GM19025 (cell line): ENCODE measurements around the gene OR2G6.
A peak's percentile ranks its signal among the peaks of the same experiment; 100 is the strongest.
"Not testable (repeated sequence)": the region's sequence is repeated elsewhere in the genome, so short reads cannot be mapped to it uniquely, and the experiment has no call there.

ENCODE experiments used
- ATAC-seq: cut with Tn5 transposase; IDR thresholded peaks from one replicate; pipeline ENCODE4 v1.9.1; 2021; ENCODE audit warnings: mild to moderate bottlenecking, low read depth, moderate library complexity; ENCODE audit not compliant: unreplicated experiment

The OR2G6 gene

DNA sequence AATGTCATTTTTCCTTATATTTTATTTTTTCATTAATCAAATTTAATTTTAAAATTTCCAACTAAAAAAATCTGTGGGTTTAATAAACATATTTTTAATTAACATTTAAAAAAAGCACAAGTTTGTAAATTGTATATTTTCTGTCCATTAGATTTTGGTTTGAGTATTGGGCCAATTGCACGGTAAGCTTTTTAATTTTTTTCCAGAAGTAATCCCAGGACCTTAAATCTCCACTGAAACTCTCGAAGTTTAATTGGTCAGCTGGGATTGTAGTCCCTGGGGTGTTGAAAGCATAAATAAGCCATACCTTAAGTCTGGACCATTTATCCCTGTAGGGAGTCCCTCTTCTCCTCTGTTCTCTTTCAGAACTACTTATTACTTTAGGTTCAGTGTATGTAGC, at the start of gene OR2G6:
Gene OR2G6 (plus strand): TSS at position 301 of the 400 bp plus-strand sequence. CDS start 13,574 bp downstream, outside the sequence.
- not testable (repeated sequence) for ATAC-seq

GRCh38 chr1:248459117-248459516, 48.8 kb upstream of the OR2G6 start:
- ATAC-seq, result not testable (repeated sequence)

- no peak for ATAC-seq
Measured at GRCh38 chr1:248471154-248471553, 36.7 kb upstream of the OR2G6 start.

- not testable (repeated sequence) for ATAC-seq
Measured at GRCh38 chr1:248472111-248472510, 35.8 kb upstream of the OR2G6 start.

DNA sequence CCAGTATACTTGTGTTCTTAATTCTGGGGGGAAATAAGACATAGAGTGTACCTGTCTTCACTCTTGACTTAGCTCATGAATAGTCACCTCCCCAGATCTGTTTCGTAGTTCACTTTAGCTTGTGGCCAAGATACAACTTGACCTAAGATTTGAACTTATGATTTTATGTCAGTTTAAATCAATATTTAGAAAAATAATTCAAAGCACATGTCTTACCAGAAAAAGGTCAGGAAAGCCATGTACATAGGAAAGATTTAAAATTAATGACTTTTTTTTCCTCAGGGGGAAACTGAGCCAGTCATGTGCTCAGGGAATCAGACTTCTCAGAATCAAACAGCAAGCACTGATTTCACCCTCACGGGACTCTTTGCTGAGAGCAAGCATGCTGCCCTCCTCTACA, 34.8 kb upstream of the OR2G6 start, which contains the start of gene OR2T3:
Gene OR2T3 (plus strand): TSS at position 301 of the 400 bp plus-strand sequence. CDS start 0 bp downstream, at position 301.
- ATAC-seq, result not testable (repeated sequence)

DNA sequence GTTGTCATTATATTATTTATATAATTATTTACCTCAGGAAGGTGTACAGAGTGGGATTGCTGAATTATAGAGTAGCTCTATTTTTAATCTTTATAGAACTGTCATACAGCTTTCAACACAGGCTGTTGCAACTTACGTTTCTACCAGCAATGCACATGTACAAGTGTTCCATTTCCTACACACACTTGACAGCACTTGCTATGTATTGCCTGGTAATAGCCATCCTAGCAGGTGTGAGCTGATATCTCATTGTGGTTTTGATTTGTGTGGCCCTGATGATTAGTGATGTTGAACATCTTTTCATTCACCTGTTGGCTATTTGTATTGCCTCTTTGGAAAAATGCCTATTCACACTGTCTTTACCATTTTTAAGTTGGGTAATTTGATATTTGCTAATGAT, 32.2 kb upstream of the OR2G6 start:
- not testable (repeated sequence) for ATAC-seq

GRCh38 chr1:248481686-248482579, 25.9 kb upstream of the OR2G6 start:
- ATAC-seq, result peak; percentile 71

DNA sequence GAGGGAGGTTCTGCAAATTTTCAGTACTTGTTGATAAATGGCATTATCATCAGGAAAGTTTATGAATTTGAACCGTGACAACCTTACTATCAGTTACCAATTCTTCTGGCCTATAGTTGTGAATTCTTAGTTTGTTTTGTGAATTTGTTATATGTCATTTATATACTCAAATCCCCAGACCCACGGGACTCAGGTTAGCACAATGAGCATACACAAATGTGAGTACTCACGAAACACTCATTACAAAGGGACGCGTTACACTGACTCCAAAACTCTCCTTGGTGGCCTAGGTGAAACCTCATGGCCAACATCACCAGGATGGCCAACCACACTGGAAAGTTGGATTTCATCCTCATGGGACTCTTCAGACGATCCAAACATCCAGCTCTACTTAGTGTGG, 19.6 kb upstream of the OR2G6 start, which contains the start of gene OR2T5:
Gene OR2T5 (plus strand): TSS at position 301 of the 400 bp plus-strand sequence. CDS start 0 bp downstream, at position 301.
- not testable (repeated sequence) for ATAC-seq

DNA sequence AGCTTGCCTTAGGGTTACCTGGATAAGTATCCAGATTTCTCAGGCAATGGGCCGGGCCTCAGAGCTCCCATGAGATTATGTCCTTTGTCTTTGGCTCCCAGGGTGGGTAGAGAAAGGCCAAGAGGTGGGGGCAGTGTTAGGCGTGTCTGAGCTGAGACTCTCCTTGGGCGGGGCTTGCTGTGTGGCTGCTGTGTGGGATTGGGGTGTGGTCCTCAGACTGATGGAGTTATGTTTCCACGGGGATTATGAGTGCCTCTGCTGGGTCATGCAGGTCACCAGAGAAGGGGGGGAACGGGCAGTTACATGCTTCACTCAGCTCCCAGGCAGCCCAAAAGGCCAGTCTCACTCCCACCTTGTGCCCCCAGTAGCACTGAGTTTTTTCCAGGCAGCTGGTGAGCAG, 11.2 kb upstream of the OR2G6 start:
- ATAC-seq, result not testable (repeated sequence)

- ATAC-seq, result not testable (repeated sequence)
Measured at GRCh38 chr1:248500305-248501035, 7.4 kb upstream of the OR2G6 start.

GRCh38 chr1:248510217-248510616, 2.3 kb downstream of the OR2G6 start:
- ATAC-seq, result not testable (repeated sequence)

DNA sequence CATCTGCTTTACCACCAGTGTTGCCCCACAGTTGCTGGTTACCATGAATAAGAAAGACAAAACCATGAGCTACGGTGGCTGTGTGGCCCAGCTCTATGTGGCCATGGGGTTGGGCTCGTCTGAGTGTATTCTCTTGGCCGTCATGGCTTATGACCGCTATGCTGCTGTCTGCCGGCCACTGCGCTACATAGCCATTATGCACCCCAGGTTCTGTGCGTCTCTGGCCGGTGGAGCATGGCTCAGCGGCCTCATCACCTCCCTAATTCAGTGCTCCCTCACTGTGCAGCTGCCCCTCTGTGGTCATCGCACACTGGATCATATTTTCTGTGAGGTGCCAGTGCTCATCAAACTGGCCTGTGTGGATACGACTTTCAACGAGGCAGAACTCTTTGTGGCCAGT, 14.0 kb downstream of the OR2G6 start:
- no peak for ATAC-seq

GRCh38 chr1:248537449-248537848, 29.6 kb downstream of the OR2G6 start:
- not testable (repeated sequence) for ATAC-seq

DNA sequence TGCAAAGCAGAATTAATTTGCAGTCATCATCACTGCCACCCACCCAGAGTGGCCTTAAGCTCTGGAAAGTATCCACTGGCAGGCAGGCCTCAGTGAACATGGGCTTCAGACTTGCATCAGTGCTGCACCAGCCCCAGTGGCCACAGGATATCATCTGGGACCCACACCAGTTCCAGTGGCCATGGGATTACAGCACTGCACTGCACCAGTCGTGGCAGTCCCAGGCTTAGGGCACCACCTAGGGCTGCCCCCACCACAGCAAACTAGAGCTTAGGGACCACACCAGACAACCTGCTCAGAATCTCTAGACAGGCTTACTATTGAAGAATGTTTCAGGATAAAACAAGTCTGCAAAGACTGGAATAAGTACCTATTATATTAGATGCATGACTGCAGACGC, 39.5 kb downstream of the OR2G6 start:
- ATAC-seq, result not testable (repeated sequence)

DNA sequence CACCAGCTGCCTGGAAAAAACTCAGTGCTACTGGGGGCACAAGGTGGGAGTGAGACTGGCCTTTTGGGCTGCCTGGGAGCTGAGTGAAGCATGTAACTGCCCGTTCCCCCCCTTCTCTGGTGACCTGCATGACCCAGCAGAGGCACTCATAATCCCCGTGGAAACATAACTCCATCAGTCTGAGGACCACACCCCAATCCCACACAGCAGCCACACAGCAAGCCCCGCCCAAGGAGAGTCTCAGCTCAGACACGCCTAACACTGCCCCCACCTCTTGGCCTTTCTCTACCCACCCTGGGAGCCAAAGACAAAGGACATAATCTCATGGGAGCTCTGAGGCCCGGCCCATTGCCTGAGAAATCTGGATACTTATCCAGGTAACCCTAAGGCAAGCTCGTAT, 43.2 kb downstream of the OR2G6 start:
- ATAC-seq, result not testable (repeated sequence)

DNA sequence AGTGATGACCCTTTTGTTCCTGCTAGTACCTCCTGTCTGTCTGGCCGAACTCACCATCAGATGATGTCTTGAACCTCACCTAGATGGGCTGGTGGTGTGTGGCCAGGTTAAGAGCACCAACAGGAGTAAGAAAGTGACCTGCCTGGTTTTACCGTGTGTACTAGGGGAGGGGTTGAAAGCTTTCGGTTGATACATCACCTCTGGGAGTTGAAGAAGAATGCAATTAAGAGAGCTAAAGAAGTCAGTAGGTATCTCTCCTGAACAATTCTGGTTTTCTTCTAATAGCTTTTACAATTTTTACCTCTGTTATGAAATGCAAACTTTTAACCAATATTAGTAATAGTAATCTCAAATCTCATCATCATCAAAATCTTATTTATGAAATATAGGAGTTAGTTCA, 54.8 kb downstream of the OR2G6 start, which contains the start of gene OR2T29:
Gene OR2T29 (minus strand): TSS at position 101 of the 400 bp plus-strand sequence. CDS start 3,281 bp downstream, outside the sequence.
- not testable (repeated sequence) for ATAC-seq

GRCh38 chr1:248565530-248566373, 57.9 kb downstream of the OR2G6 start:
- ATAC-seq, result peak; percentile 62

DNA sequence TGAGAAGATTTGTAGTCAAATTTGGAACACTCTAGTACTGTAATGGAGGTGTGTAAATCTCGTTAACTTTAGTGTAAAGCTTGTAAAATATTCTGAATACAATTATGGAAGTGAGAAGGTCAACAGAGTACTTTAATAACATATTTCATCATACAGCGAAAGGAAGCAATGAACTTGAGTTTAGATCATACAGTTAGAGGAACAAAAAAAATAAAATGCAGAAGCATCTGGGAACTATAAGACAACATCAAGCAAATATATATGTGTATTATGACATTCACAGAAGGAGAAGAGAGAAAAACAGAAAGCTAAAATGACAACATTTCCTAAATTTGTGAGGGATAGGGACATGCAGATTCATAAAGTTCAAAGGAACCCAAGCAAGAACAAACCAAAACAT, 61.2 kb downstream of the OR2G6 start:
- not testable (repeated sequence) for ATAC-seq

DNA sequence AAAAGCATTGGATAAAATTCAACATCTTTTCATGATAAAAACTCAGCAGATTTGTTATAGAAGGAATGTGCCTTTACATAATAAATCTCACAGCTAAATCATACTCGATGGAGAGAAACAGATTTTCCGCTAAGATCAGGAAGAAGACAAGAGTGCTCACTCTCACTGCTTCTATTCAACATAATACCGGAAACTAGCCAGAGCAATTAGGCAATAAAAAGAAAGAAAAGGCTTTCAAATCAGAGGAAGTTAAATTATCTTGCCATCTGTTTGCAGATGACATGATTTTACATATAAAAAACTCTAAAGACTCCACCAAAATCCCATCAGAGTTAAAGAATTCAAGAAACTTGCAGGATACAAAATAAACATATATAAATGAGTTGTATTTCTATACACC, 62.9 kb downstream of the OR2G6 start:
- not testable (repeated sequence) for ATAC-seq

DNA sequence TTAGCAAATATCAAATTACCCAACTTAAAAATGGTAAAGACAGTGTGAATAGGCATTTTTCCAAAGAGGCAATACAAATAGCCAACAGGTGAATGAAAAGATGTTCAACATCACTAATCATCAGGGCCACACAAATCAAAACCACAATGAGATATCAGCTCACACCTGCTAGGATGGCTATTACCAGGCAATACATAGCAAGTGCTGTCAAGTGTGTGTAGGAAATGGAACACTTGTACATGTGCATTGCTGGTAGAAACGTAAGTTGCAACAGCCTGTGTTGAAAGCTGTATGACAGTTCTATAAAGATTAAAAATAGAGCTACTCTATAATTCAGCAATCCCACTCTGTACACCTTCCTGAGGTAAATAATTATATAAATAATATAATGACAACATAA, 64.2 kb downstream of the OR2G6 start:
- not testable (repeated sequence) for ATAC-seq
